Measurements from ENCODE around the gene GGT5. TPM values are rescaled to one million over a fixed set of nuclear protein-coding genes. Genes with fewer than 3 reads are reported as not detected.
"Not testable (repeated sequence)": the region's sequence is repeated elsewhere in the genome, so short reads cannot be mapped to it uniquely, and the experiment has no call there.

The GGT5 gene
- total and polyA plus RNA-seq, 5 donors: 30.2 to 61.0 (median 46.3) TPM

- Histone ChIP-seq H3K4me3 (ENCODE audit: low read length) (no peak overlapping the region), H3K9me3 (ENCODE audit: control insufficient read depth, low read length) (no peaks in the 10 kb centered on the region), H3K4me1 (ENCODE audit: control insufficient read depth, insufficient read depth, low read length) (no peaks in the 10 kb centered on the region), H3K27me3 (ENCODE audit: control insufficient read depth, insufficient read depth) (no peaks in the 10 kb centered on the region), H3K27ac (ENCODE audit: low read length) (no peak overlapping the region)
- WGBS: 92% methylated on average over 37 of the region's 37 CpGs
- DNase-seq (peak in 2 of 3 donors; percentile 11 to 57), ATAC-seq (no peak)
- intact Hi-C loops (cut with DNase I): loop anchor here in 2 of 4 donors (2.0 to 5.0 kb wide), 2 partner anchors 59 kb away; partner anchors contain the start of gene GGT5 (in 1 of the 2)
Measured at GRCh38 chr22:24187731-24188644, 56.9 kb downstream of the GGT5 start.

- Histone ChIP-seq H3K4me1 (ENCODE audit: control insufficient read depth, insufficient read depth, low read length) (no peaks in the 10 kb centered on the region), H3K4me3 (ENCODE audit: low read length) (no peak overlapping the region), H3K27ac (ENCODE audit: low read length) (no peak overlapping the region), H3K9me3 (ENCODE audit: control insufficient read depth, low read length) (no peaks in the 10 kb centered on the region), H3K27me3 (ENCODE audit: control insufficient read depth, insufficient read depth) (no peaks in the 10 kb centered on the region)
- intact Hi-C loops (cut with DNase I): loop anchor here in 1 of 4 donors (5.0 kb wide), 1 partner anchor 60 kb away; the partner anchor contains the start of gene GGT5
- DNase-seq (peak in 2 of 3 donors; percentile 9 to 30), ATAC-seq (no peak)
- WGBS: 88% methylated on average over 34 of the region's 34 CpGs
Measured at GRCh38 chr22:24186892-24187670, 57.8 kb downstream of the GGT5 start.

GRCh38 chr22:24186352-24186740, 58.5 kb downstream of the GGT5 start:
- WGBS: 91% methylated on average over 15 of the region's 15 CpGs

DNA sequence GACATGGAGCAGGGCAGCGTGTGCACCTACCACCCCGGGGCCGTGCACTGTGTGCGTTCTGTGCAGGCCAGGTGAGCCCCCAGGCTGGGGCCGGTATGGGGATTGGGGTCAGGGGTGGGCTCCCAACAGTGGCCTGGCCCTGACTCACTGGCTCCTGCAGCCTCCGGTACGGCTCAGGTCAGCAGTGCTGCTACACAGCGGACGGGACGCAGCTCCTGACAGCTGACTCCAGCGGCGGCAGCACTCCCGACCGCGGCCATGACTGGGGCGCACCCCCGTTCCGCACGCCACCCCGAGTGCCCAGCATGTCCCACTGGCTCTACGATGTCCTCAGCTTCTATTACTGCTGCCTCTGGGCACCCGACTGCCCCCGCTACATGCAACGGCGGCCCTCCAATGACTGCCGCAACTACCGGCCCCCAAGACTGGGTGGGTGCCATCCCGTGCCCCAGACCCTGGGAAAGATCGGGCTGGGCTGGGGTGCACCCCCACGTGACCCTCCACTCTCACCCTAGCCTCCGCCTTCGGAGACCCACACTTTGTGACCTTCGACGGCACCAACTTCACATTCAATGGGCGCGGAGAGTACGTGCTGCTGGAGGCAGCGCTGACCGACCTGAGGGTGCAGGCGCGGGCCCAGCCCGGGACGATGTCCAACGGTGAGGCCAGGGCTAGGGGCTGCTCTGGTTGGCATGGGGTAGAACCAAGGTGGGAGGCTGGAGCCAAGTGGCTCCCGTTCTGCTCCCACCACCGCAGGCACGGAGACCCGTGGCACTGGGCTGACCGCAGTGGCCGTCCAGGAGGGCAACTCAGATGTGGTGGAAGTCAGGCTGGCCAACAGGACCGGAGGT, 59.2 kb downstream of the GGT5 start:
- 94% methylated on average over 51 of the region's 51 CpGs for WGBS
- no peak overlapping the region for H3K27ac ChIP-seq (ENCODE audit: low read length)
- H3K4me3 ChIP-seq (ENCODE audit: low read length): no peak overlapping the region
- H3K27me3 ChIP-seq (ENCODE audit: control insufficient read depth, insufficient read depth): no peaks in the 10 kb centered on the region
- ATAC-seq: no peak
- H3K9me3 ChIP-seq (ENCODE audit: control insufficient read depth, low read length): no peaks in the 10 kb centered on the region
- peak in 2 of 3 donors; percentile 16 to 47 for DNase-seq
- intact Hi-C loops (cut with DNase I): loop anchor here in 1 of 4 donors (5.0 kb wide), 1 partner anchor 62 kb away; the partner anchor contains the start of gene GGT5
- no peaks in the 10 kb centered on the region for H3K4me1 ChIP-seq (ENCODE audit: control insufficient read depth, insufficient read depth, low read length)

More at GRCh38 chr22:24186352-24186740, 58.5 kb downstream of the GGT5 start:
- no peaks in the 10 kb centered on the region for H3K4me1 ChIP-seq (ENCODE audit: control insufficient read depth, insufficient read depth, low read length)
- H3K27me3 ChIP-seq (ENCODE audit: control insufficient read depth, insufficient read depth): no peaks in the 10 kb centered on the region
- no peaks in the 10 kb centered on the region for H3K9me3 ChIP-seq (ENCODE audit: control insufficient read depth, low read length)
- DNase-seq: peak in 2 of 3 donors; percentile 8 to 35
- intact Hi-C loops (cut with DNase I): loop anchor here in 1 of 4 donors (5.0 kb wide), 1 partner anchor 61 kb away; the partner anchor contains the start of gene GGT5
- ATAC-seq: no peak
- no peak overlapping the region for H3K27ac ChIP-seq (ENCODE audit: low read length)
- no peak overlapping the region for H3K4me3 ChIP-seq (ENCODE audit: low read length)

- no peak for ATAC-seq
- no peak overlapping the region for H3K4me3 ChIP-seq (ENCODE audit: low read length)
- no peaks in the 10 kb centered on the region for H3K9me3 ChIP-seq (ENCODE audit: control insufficient read depth, low read length)
- no peaks in the 10 kb centered on the region for H3K27me3 ChIP-seq (ENCODE audit: control insufficient read depth, insufficient read depth)
- H3K27ac ChIP-seq (ENCODE audit: low read length): no peak overlapping the region
- intact Hi-C loops (cut with DNase I): loop anchor here in 1 of 4 donors (5.0 kb wide), 1 partner anchor 62 kb away; the partner anchor contains the start of gene GGT5
- peak in 2 of 3 donors; percentile 10 to 55 for DNase-seq
- WGBS: 87% methylated on average over 16 of the region's 16 CpGs
- no peaks in the 10 kb centered on the region for H3K4me1 ChIP-seq (ENCODE audit: control insufficient read depth, insufficient read depth, low read length)
Measured at GRCh38 chr22:24185001-24185500, 59.8 kb downstream of the GGT5 start.

DNA sequence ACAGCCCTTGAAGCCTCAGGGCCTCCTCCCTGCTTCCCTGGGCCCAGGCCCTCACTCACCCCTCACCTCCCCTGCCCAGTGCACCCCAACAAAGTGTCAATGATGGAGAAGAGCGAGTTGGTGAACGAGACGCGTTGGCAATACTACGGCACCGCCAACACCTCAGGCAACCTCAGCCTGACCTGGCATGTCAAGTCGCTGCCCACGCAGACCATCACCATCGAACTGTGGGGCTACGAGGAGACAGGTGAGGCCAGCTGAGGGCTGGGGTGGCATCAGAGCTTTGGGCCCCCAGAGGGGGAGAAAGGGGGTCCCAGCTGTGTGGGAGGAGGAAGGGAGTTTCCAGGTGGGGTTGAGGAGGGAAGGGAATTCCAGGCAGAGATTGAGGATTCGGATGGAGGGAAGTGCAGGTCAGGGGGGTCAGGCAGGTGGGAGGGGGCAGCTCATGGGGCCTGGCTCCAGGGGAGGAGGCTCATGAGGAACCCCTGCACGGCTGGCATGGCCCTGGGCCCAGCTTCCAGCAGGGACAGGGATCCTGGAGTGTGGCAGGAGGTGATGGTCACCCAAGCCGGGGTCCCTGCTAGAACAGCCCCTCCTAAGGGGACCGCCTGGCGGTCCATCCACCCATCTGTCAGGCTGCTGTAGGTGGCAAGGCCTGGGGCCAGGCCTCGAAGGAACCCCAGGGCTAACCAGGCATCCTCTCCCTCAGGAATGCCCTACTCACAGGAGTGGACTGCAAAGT, 60.7 kb downstream of the GGT5 start:
- Histone ChIP-seq H3K27me3 (ENCODE audit: control insufficient read depth, insufficient read depth) (no peaks in the 10 kb centered on the region), H3K4me1 (ENCODE audit: control insufficient read depth, insufficient read depth, low read length) (no peaks in the 10 kb centered on the region), H3K9me3 (ENCODE audit: control insufficient read depth, low read length) (no peaks in the 10 kb centered on the region), H3K27ac (ENCODE audit: low read length) (no peak overlapping the region), H3K4me3 (ENCODE audit: low read length) (no peak overlapping the region)
- intact Hi-C loops (cut with DNase I): no loop called here
- ATAC-seq (no peak), DNase-seq (peak in 2 of 3 donors; percentile 7 to 32)
- WGBS: 90% methylated on average over 16 of the region's 16 CpGs

DNA sequence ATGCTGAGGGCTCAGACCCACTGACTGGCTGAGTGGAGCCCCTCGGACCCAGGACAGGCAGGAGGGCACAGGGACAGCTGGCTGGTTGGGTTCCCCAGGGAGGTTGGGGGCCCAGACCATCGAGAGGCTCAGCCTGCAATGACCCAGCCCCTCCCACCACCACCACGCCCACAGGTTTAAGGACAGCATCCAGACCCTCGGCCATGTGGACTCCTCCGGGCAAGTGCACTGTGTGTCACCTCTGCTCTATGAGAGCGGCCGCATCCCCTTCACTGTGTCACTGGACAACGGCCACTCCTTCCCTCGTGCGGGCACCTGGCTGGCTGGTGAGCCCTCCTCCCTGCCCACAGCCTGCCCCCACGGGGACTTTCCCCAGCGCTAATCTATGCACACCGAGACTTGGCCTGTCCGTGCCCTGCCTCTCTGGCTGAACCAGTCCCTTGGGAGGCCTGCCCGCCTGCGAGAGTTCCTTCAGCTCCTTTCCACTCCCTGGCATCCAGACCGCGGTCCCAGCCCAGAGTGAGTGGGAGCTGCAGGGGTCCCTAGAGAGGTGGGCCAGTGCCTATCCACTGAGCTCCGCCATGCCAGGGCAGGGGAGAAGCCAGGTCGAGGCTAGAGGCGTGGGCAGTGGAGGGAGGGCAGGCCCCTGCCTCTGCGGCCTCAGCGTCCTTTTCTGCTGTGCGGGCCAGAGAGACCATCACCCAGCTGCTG, 61.4 kb downstream of the GGT5 start:
- no peaks in the 10 kb centered on the region for H3K27me3 ChIP-seq (ENCODE audit: control insufficient read depth, insufficient read depth)
- no peaks in the 10 kb centered on the region for H3K4me1 ChIP-seq (ENCODE audit: control insufficient read depth, insufficient read depth, low read length)
- no peaks in the 10 kb centered on the region for H3K9me3 ChIP-seq (ENCODE audit: control insufficient read depth, low read length)
- DNase-seq (peak in 2 of 3 donors; percentile 19 to 53), ATAC-seq (no peak)
- intact Hi-C loops (cut with DNase I): no loop called here
- WGBS: 81% methylated on average over 24 of the region's 24 CpGs
- H3K27ac ChIP-seq (ENCODE audit: low read length): no peak overlapping the region
- H3K4me3 ChIP-seq (ENCODE audit: low read length): no peak overlapping the region

DNA sequence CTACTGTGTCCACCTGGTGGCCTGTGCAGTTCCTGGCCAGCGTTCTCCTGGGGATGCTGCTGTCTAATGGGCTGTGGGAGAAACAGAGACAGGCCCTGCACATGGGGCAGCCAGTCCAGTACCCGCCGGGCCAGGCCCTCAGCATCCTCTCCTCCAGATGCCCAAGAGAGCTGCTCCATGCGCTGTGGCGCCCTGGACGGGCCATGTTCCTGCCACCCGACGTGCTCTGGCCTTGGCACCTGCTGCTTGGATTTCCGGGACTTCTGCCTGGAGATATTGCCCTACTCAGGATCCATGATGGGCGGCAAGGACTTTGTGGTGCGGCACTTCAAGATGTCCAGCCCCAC, 62.0 kb downstream of the GGT5 start:
- H3K9me3 ChIP-seq (ENCODE audit: control insufficient read depth, low read length); ATAC-seq; intact Hi-C loops (cut with DNase I); H3K4me3 ChIP-seq (ENCODE audit: low read length); H3K27me3 ChIP-seq (ENCODE audit: control insufficient read depth, insufficient read depth); H3K27ac ChIP-seq (ENCODE audit: low read length); H3K4me1 ChIP-seq (ENCODE audit: control insufficient read depth, insufficient read depth, low read length); DNase-seq: not testable (repeated sequence)
- 87% methylated on average over 11 of the region's 11 CpGs for WGBS

All from right cardiac atrium (tissue), 5 donors.